Lower lobe of right lung (tissue), 2 donors: ENCODE data around the gene TANC2. TPM values are rescaled to one million over a fixed set of nuclear protein-coding genes. Genes with fewer than 3 reads are reported as not detected.

Source experiments
- ATAC-seq, 2 donors: fragments of 200-7000 bp; cut with Tn5 transposase; one replicate each; pipeline ENCODE4 v1.9.1; 2020 to 2022; ENCODE audit warnings: mild to moderate bottlenecking in 2 of 2, moderate library complexity in 2 of 2
- DNase-seq: peaks from one replicate; pipeline ENCODE4 v3.0.0-alpha.2; 2020
- H3K27ac ChIP-seq: fragments of 200-600 bp; one replicate; pipeline ENCODE4 v1.8.0; 2022
- H3K27me3 ChIP-seq: fragments of 200-600 bp; one replicate; pipeline ENCODE4 v1.8.0; 2022; ENCODE audit warnings: low read depth
- H3K36me3 ChIP-seq: fragments of 200-600 bp; one replicate; pipeline ENCODE4 v1.8.0; 2022; ENCODE audit warnings: mild to moderate bottlenecking
- H3K4me1 ChIP-seq: fragments of 200-600 bp; one replicate; pipeline ENCODE4 v1.8.0; 2022
- H3K4me3 ChIP-seq: fragments of 200-600 bp; one replicate; pipeline ENCODE4 v1.8.0; 2022; ENCODE audit warnings: mild to moderate bottlenecking
- H3K9me3 ChIP-seq: fragments of 200-600 bp; one replicate; pipeline ENCODE4 v1.8.0; 2022
- intact Hi-C: fragments of 100-400 bp; cut with DNase I; formaldehyde crosslinking; loops from one replicate; pipeline ENCODE4 v1.11.0; 2022
- long read RNA-seq: library from polyadenylated mRNA; unstranded; transcript quantifications from one replicate; pipeline ENCODE4 v2.0.0, GENCODE V29; 2021
- total RNA-seq: library from RNA; stranded (reverse); fragmentation: NEBNext Ultra II Directional; extraction: Animal tissue kit (Norgen Biotek cat#: 25700); gene quantifications from one replicate; pipeline ENCODE4 v1.2.1, GENCODE V29; 2021
- TF ChIP-seq, protein P1 (sequence below): fragments of 200-600 bp; IDR thresholded peaks from one replicate; pipeline ENCODE4 v1.8.0; 2022; ENCODE audit warnings: antibody characterized with exemption, mild to moderate bottlenecking
- donor health status: DM: no; HTN: yes; CAD: no; lungs with severe emphysema.

TANC2 gene
- total RNA-seq, result 125 TPM
- long read RNA-seq, partial matches to known transcripts, result 13 of 62 reads
- long read RNA-seq, other reads (novel, unspliced or antisense), result 49 of 62 reads

DNA sequence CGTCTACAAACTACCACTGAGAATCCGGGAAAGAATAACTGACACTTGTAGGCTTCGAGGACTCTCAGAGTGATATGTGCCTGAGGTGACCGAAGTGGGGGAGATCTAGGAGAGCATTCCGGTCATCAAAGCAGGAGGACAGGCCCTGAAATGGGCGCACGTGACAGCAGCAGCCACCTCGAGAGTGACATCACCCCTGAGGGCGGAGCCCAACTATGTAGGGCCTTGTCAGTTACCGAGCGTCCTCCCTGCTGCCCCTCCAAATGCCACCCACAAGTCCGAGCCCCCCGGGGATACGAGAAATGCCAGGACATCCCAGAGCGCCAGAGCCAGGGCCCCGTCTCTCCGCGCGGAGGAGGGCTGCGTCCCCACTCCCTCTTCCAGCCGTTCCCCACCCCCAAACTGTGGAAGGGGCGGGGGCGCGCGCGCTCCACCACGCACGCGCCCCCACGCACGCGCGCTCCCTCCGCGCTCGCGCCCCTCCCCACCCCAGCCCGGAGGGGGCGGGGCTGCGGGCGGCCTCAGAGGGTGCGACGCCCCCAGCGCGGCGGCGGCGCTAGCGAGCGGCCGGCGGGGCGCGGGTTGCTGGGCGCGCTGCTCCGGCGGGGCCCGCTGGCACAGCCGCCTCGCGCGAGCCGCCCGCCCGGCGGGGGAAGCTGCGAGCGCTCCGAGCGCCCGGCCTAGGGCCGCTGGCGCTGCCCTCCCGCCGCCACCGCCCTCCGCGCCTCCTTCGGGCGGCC lies at the start of gene TANC2:
TANC2 (plus strand) TSS at position 550 of the 740 bp plus-strand sequence. CDS start 43,325 bp downstream, outside the sequence.
- ATAC-seq, result peak; percentile 94 to 97
- H3K27ac ChIP-seq, result peak within 1 kb of the TSS; percentile 92
- intact Hi-C loops, result no loop called here

DNA sequence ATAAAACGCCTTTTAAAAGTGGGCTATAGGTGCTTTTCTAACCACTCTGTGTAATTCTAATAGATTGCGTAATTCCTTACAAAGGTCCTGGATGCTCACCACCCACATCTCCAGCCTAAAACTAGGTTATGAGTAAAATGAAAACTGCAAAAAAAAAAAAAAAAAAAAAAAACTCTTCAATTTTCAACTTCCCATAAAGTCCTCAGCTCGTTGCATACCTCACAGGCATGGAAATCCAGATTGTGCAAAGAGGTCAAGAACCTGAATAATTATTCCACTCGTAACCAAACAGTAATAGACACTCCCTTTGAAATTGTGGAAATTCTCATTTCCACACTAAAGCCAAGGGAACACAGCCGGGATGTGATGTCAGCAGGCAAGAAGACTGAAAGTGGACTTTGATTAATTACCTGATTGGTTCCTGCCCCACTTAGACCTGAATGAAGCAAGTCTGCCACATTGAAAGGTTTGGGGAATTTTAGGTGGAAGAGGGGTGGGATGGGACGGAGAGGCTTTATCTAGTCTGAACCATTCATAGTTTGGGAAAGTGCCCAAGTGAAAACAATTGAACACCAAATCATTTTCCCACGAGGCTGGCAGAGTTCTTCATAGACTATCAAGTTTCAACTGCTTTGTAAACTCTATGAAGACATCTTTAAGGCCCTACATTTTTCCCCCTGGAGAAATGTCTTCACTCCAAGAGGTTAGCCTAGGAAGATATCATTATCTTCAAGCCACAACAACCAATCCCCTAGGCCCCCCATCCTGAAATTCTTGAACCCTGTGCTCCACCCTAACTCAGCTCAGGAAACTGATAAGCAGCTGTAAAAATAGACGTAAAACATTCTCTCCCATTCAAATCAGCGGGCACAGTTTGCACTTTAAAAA lies 49.1 kb upstream of the TANC2 start:
- H3K27me3 ChIP-seq, result no peaks in the 10 kb centered on the region
- H3K27ac ChIP-seq, result no peak overlapping the region
- no peak overlapping the region for H3K4me3 ChIP-seq
- intact Hi-C loops, result no loop called here
- TF ChIP-seq, protein P1, sequence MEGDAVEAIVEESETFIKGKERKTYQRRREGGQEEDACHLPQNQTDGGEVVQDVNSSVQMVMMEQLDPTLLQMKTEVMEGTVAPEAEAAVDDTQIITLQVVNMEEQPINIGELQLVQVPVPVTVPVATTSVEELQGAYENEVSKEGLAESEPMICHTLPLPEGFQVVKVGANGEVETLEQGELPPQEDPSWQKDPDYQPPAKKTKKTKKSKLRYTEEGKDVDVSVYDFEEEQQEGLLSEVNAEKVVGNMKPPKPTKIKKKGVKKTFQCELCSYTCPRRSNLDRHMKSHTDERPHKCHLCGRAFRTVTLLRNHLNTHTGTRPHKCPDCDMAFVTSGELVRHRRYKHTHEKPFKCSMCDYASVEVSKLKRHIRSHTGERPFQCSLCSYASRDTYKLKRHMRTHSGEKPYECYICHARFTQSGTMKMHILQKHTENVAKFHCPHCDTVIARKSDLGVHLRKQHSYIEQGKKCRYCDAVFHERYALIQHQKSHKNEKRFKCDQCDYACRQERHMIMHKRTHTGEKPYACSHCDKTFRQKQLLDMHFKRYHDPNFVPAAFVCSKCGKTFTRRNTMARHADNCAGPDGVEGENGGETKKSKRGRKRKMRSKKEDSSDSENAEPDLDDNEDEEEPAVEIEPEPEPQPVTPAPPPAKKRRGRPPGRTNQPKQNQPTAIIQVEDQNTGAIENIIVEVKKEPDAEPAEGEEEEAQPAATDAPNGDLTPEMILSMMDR, result no peak
- no peaks in the 10 kb centered on the region for H3K36me3 ChIP-seq
- DNase-seq, result no peak
- peak; percentile 76 to 87 for ATAC-seq
- H3K4me1 ChIP-seq, result peaks cover 11% of the 10 kb centered on the region
- H3K9me3 ChIP-seq, result no peaks in the 10 kb centered on the region

More for the DNA sequence above, at the start of gene TANC2:
- no peaks in the 10 kb centered on the region for H3K36me3 ChIP-seq
- no peaks in the 10 kb centered on the region for H3K9me3 ChIP-seq
- H3K4me3 ChIP-seq, result peak within 1 kb of the TSS; percentile 88
- TF ChIP-seq, protein P1, result no peak
- peaks cover 26% of the 10 kb centered on the region for H3K4me1 ChIP-seq
- no peaks in the 10 kb centered on the region for H3K27me3 ChIP-seq
- peak; percentile 93 for DNase-seq

DNA sequence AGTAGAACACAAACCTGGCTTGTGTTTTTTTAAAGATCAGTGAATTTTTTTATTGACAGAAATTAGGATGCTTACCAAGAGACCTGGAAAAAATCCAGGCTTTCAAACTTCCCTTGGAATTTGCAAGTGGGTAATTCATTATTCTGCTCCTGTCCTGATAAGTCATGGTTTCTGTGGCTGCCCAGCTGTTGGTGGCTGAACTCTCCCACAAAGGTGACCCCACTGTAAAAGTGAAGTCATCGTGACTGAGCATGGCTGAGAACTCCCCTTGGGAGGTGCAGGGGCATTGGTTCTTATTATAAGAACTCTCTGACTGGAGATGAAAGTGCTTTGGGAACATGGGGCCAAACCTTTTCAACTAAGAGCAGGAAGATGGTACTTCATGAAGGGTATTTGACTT lies 46.6 kb upstream of the TANC2 start:
- Histone ChIP-seq H3K9me3 (no peaks in the 10 kb centered on the region), H3K27ac (no peak overlapping the region), H3K4me1 (peaks cover 11% of the 10 kb centered on the region), H3K4me3 (no peak overlapping the region), H3K27me3 (no peaks in the 10 kb centered on the region), H3K36me3 (no peaks in the 10 kb centered on the region)
- TF ChIP-seq, protein P1, result no peak
- intact Hi-C loops, result no loop called here
- ATAC-seq (no peak), DNase-seq (no peak)

DNA sequence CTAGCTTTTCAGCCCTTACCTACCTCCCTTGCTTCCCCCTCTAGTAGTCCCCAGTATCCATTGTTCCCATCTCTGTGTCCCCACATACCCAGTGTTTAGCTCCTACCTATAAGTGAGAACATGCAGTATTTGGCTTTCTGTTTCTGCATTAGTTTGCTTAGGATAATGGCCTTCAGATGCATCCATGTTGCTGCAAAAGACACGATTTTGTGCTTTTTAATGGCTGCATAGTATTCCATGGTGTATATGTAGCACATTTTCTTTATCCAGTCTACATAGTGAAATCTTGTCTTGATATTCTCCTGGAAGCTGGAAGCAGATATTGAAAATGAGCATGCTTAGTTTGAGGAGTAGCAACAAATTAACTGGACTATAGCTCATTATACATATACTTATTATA lies 45.7 kb upstream of the TANC2 start:
- TF ChIP-seq, protein P1, result no peak
- peaks cover 11% of the 10 kb centered on the region for H3K4me1 ChIP-seq
- DNase-seq, result no peak
- no peak for ATAC-seq
- H3K4me3 ChIP-seq, result no peak overlapping the region
- no peaks in the 10 kb centered on the region for H3K36me3 ChIP-seq
- H3K27ac ChIP-seq, result no peak overlapping the region
- intact Hi-C loops, result no loop called here
- H3K27me3 ChIP-seq, result no peaks in the 10 kb centered on the region
- H3K9me3 ChIP-seq, result no peaks in the 10 kb centered on the region

DNA sequence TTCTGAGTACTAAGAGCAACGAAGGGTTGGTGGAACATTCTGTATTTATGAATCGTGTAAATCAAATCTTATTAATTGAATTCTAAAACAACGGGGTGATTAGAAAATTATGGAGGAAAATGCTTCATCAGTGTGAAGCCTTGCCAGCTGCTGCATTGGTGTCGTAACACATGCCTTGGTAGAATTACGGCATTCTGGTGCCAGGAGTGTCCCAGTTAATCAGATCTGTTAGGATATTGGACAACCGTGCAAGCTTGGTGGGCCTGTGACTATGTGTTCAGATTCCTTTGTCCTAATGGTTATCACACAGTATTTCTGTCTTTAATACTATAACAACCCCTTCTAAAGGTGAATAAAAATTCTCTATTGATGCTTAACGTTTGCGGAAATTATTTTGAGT lies 44.2 kb upstream of the TANC2 start:
- intact Hi-C loops, result no loop called here
- H3K4me3 ChIP-seq, result no peak overlapping the region
- H3K27ac ChIP-seq, result no peak overlapping the region
- TF ChIP-seq, protein P1, result no peak
- H3K36me3 ChIP-seq, result no peaks in the 10 kb centered on the region
- peaks cover 11% of the 10 kb centered on the region for H3K4me1 ChIP-seq
- no peaks in the 10 kb centered on the region for H3K27me3 ChIP-seq
- DNase-seq (no peak), ATAC-seq (no peak)
- H3K9me3 ChIP-seq, result no peaks in the 10 kb centered on the region
